Endothelial cell of umbilical vein (primary cell): ENCODE measurements around the gene ADAMTS12. TPM values are rescaled to one million over a fixed set of nuclear protein-coding genes. Genes with fewer than 3 reads are reported as not detected.

Source experiments
- BruUV-seq: library from RNA; stranded (reverse); fragments of 400-500 nt; replicated peaks from 2 replicates; lab custom pipeline; 2021; lab: Mats Ljungman, UMichigan
- CTCF ChIA-PET: fragments of 300-600, 350-600 bp; sonication (Branson Sonifier 250); formaldehyde crosslinking; loops from one replicate; lab custom pipeline; 2021; ENCODE audit warnings: antibody characterized with exemption, inconsistent platforms; lab: Charles Lee
- POLR2A ChIA-PET: fragments of 300-600, 350-600 bp; sonication (Branson Sonifier 250); formaldehyde crosslinking; loops from one replicate; lab custom pipeline; 2021; ENCODE audit warnings: antibody characterized with exemption, inconsistent platforms; lab: Charles Lee
- DNase-seq: peaks from one replicate; pipeline ENCODE4 v3.0.0-alpha.2; 2011; ENCODE audit warnings: low read depth, low spot score
- FAIRE-seq: peaks from 2 replicates; lab custom pipeline; 2011; peaks lifted over from hg19 to GRCh38; lab: Jason Lieb, UNC
- H2AFZ ChIP-seq: 2 replicates; pipeline ENCODE4 v1.6.0; 2012; ENCODE audit warnings: low read depth, low read length, control low read depth, inconsistent platforms
- H3K27ac ChIP-seq: 2 replicates; pipeline ENCODE4 v1.5.1; 2011; ENCODE audit warnings: low read depth, mild to moderate bottlenecking, control low read depth, low read length, moderate library complexity; ENCODE audit not compliant: insufficient read depth
- H3K27me3 ChIP-seq, 2 experiments: 2 replicates each; pipeline versions ENCODE4 v1.6.0 to v1.6.1; 2011; ENCODE audit warnings: low read length in 2 of 2, mixed read lengths in 1 of 2; ENCODE audit not compliant: control insufficient read depth in 2 of 2, insufficient read depth in 2 of 2
- H3K36me3 ChIP-seq, 2 experiments: 2 replicates in 1 of 2; 3 replicates in 1 of 2; pipeline ENCODE4 v1.5.1; 2011; ENCODE audit warnings: low read length in 2 of 2, mild to moderate bottlenecking in 1 of 2, moderate library complexity in 1 of 2; ENCODE audit not compliant: control insufficient read depth in 2 of 2, insufficient read depth in 2 of 2; ENCODE audit errors: extremely low read depth in 1 of 2
- H3K4me1 ChIP-seq: 3 replicates; pipeline ENCODE4 v1.5.1; 2011; ENCODE audit warnings: mild to moderate bottlenecking, low read length; ENCODE audit not compliant: control insufficient read depth, insufficient read depth; ENCODE audit errors: extremely low read depth
- H3K4me2 ChIP-seq: 2 replicates; pipeline ENCODE4 v1.6.1; 2011; ENCODE audit warnings: low read length, control low read depth, mixed read lengths; ENCODE audit not compliant: insufficient read depth
- H3K4me3 ChIP-seq, 3 experiments: fragments of 200-600 bp in 1 of 3; sonication (generic), shearing (Covaris generic) in 1 of 3; replicated peaks in 1 of 3; 2 replicates each; pipeline ENCODE4 v1.5.1; 2011 to 2016; ENCODE audit warnings: control low read depth in 3 of 3, low read length in 3 of 3, mild to moderate bottlenecking in 2 of 3, inconsistent platforms in 1 of 3, low read depth in 1 of 3, moderate library complexity in 1 of 3; ENCODE audit not compliant: insufficient read depth in 1 of 3
- H3K79me2 ChIP-seq: 2 replicates; pipeline ENCODE4 v1.6.0; 2012; ENCODE audit warnings: low read length, inconsistent platforms; ENCODE audit not compliant: control insufficient read depth, insufficient read depth
- H3K9ac ChIP-seq: replicated peaks from 2 replicates; pipeline ENCODE3; 2011; ENCODE audit warnings: low read length, control low read depth; ENCODE audit not compliant: insufficient read depth; ENCODE audit errors: extremely low read depth
- H3K9me1 ChIP-seq: replicated peaks from 3 replicates; pipeline ENCODE4 v1.6.0; 2011; ENCODE audit warnings: mild to moderate bottlenecking, low read length; ENCODE audit not compliant: control insufficient read depth, insufficient read depth; ENCODE audit errors: extremely low read depth
- H3K9me3 ChIP-seq: replicated peaks from 2 replicates; pipeline ENCODE4 v1.5.1; 2012; ENCODE audit warnings: low read length, inconsistent platforms; ENCODE audit not compliant: control insufficient read depth, insufficient read depth
- H4K20me1 ChIP-seq: replicated peaks from 2 replicates; pipeline ENCODE3; 2011; ENCODE audit warnings: mild to moderate bottlenecking, low read length; ENCODE audit not compliant: control insufficient read depth, insufficient read depth; ENCODE audit errors: extremely low read depth
- CTCF ChIP-seq, 2 donors: IDR thresholded peaks; 1 replicate in 1 of 2; 2 replicates in 1 of 2; pipeline ENCODE4 v1.5.1; 2011; ENCODE audit warnings: low read length in 2 of 2, mild to moderate bottlenecking in 2 of 2, moderate library complexity in 2 of 2, control low read depth in 1 of 2, inconsistent platforms in 1 of 2, low read depth in 1 of 2; ENCODE audit not compliant: insufficient read depth in 1 of 2; ENCODE audit errors: extremely low read depth in 1 of 2
- EZH2 ChIP-seq: IDR thresholded peaks from 2 replicates; pipeline ENCODE4 v1.6.1; 2012; ENCODE audit warnings: borderline replicate concordance, low read depth, mild to moderate bottlenecking, moderate library complexity, low read length, inconsistent platforms; ENCODE audit not compliant: severe bottlenecking
- FOS ChIP-seq: IDR thresholded peaks from 2 replicates; pipeline ENCODE4 v1.6.1; 2011; ENCODE audit warnings: mild to moderate bottlenecking, low read length, moderate library complexity, borderline replicate concordance; ENCODE audit not compliant: insufficient read depth
- GATA2 ChIP-seq: IDR thresholded peaks from 2 replicates; pipeline ENCODE4 v1.7.0; 2011; ENCODE audit warnings: low read depth, mild to moderate bottlenecking, moderate library complexity, mixed read lengths, low read length; ENCODE audit not compliant: insufficient read length, insufficient read depth
- JUN ChIP-seq: IDR thresholded peaks from 2 replicates; pipeline ENCODE4 v1.6.1; 2011; ENCODE audit warnings: borderline replicate concordance, low read depth; ENCODE audit not compliant: insufficient read length, insufficient read depth
- MAX ChIP-seq: IDR thresholded peaks from 2 replicates; pipeline ENCODE4 v1.6.1; 2011; ENCODE audit not compliant: insufficient read depth, insufficient read length
- MYC ChIP-seq: IDR thresholded peaks from one replicate; pipeline ENCODE4 v1.6.1; 2011; ENCODE audit warnings: mild to moderate bottlenecking, low read depth, low read length
- POLR2A ChIP-seq: IDR thresholded peaks from 2 replicates; pipeline ENCODE4 v1.6.1; 2012; ENCODE audit warnings: low read depth, mild to moderate bottlenecking, control low read depth, low read length
- POLR2AphosphoS5 ChIP-seq: IDR thresholded peaks from 2 replicates; pipeline ENCODE4 v1.6.1; 2012; ENCODE audit warnings: low read depth, mild to moderate bottlenecking, control low read depth, low read length, moderate library complexity; ENCODE audit not compliant: insufficient read depth
- dilution Hi-C: fragments of 300-500 bp; cut with MboI; formaldehyde crosslinking; loops from one replicate; pipeline ENCODE4 v1.15.0; 2019; ENCODE audit warnings: low sequenced_read_pairs; ENCODE audit not compliant: extremely low pct_ligation_motif_present
- intact Hi-C: fragments of 100-400 bp; cut with micrococcal nuclease; formaldehyde crosslinking; loops from one replicate; pipeline ENCODE4 v1.10.0; 2022
- polyA plus RNA-seq, 4 experiments: library from polyadenylated mRNA; depleted of rRNA in 3 of 4; stranded (reverse) in 3 of 4; unstranded in 1 of 4; fragments of >200 nt; gene quantifications; 2 replicates each; pipeline versions ENCODE4 v1.2.1 to v1.2.3, GENCODE V29; 2011 to 2012; ENCODE audit warnings: missing spikeins in 1 of 4
- total RNA-seq: library from RNA; stranded (reverse); gene quantifications from 2 replicates; pipeline ENCODE4 v1.2.3, GENCODE V29; 2021

The ADAMTS12 gene
- total and polyA plus RNA-seq, 2 donors (not counting 3 experiments of a cell fraction or from before 2014, with no cell fraction given): 0.88 TPM; not detected in 1

- H3K4me2 ChIP-seq: peak overlapping the region; percentile 1
- BruUV-seq: no TSS peak
- CTCF ChIA-PET: interaction anchor here (2.7 to 6.0 kb wide), 4 partner anchors 33 to 502 kb away, joined by 19 to 345 read pairs (median 51); no protein-coding TSS in a partner anchor
- intact Hi-C loops: no loop called here
- H3K4me1 ChIP-seq: peaks cover 14% of the 10 kb centered on the region
- H3K79me2 ChIP-seq: no peaks in the 10 kb centered on the region
- H3K4me3 ChIP-seq: no peak overlapping the region
- no peaks in the 10 kb centered on the region for H3K9me1 ChIP-seq
- no peaks in the 10 kb centered on the region for H3K36me3 ChIP-seq
- no peak for FAIRE-seq
- H3K27ac ChIP-seq: no peak overlapping the region
- POLR2A ChIA-PET: no interaction called here
- peaks cover 42 to 49% of the 10 kb centered on the region in 2 experiments for H3K27me3 ChIP-seq
- no peaks in the 10 kb centered on the region for H4K20me1 ChIP-seq
- no peak overlapping the region for H3K9ac ChIP-seq
- dilution Hi-C loops: no loop called here
- H3K9me3 ChIP-seq: no peaks in the 10 kb centered on the region
- TF ChIP-seq CTCF (IDR thresholded peaks at IDR 0.05; ENCODE audit: extremely low read depth in 1 of 2, insufficient read depth in 1 of 2, low read depth in 1 of 2, low read length in 2 of 2): no peak
- TF ChIP-seq EZH2: peak; percentile 40
- no peak for TF ChIP-seq FOS
- TF ChIP-seq POLR2AphosphoS5: no peak
- TF ChIP-seq GATA2: no peak
- no peak for TF ChIP-seq MYC
- no peak for TF ChIP-seq MAX
- no peak for TF ChIP-seq POLR2A
- no peak for TF ChIP-seq JUN
- H2AFZ ChIP-seq: no peak overlapping the region
- DNase-seq: no peak
Observed at GRCh38 chr5:33937017-33937706, 45.4 kb upstream of the ADAMTS12 start.
